Panc1 (cell line): ENCODE results near the gene EIF2S2. TPM values are rescaled to one million over a fixed set of nuclear protein-coding genes. Genes with fewer than 3 reads are reported as not detected.

ENCODE experiments used
- ATAC-seq: fragments of 200-7000 bp; cut with Tn5 transposase; 2 replicates; pipeline ENCODE4 v1.9.1; 2020; ENCODE audit warnings: mild to moderate bottlenecking, moderate library complexity
- BruUV-seq: library from RNA; stranded (reverse); fragments of 400-500 nt; replicated peaks from 2 replicates; lab custom pipeline; 2021; lab: Mats Ljungman, UMichigan
- CTCF ChIA-PET: fragments of 300-600 bp; sonication (Branson Sonifier 250); formaldehyde crosslinking; loops from one replicate; lab custom pipeline; 2022; ENCODE audit warnings: antibody characterized with exemption; lab: Charles Lee
- POLR2A ChIA-PET: fragments of 300-600 bp; sonication (Branson Sonifier 250); formaldehyde crosslinking; loops from one replicate; lab custom pipeline; 2022; ENCODE audit warnings: antibody characterized with exemption; lab: Charles Lee
- DNase-seq: peaks from one replicate; pipeline ENCODE4 v3.0.0-alpha.2; 2010; ENCODE audit warnings: low read depth, low spot score
- H3K27ac ChIP-seq: 2 replicates; pipeline ENCODE4 v1.5.1; 2011; ENCODE audit warnings: mild to moderate bottlenecking, low read length, inconsistent platforms
- H3K27me3 ChIP-seq: fragments of 200-500 bp; sonication (Bioruptor generic); 2 replicates; pipeline ENCODE4 v1.6.0; 2014; ENCODE audit warnings: low read length, inconsistent platforms; ENCODE audit not compliant: control insufficient read depth, insufficient read depth
- H3K36me3 ChIP-seq: fragments of 200-500 bp; sonication (Bioruptor generic); 2 replicates; pipeline ENCODE4 v1.5.1; 2014; ENCODE audit warnings: inconsistent platforms, mild to moderate bottlenecking, low read length, moderate library complexity; ENCODE audit not compliant: control insufficient read depth, insufficient read depth
- H3K4me1 ChIP-seq: 2 replicates; pipeline ENCODE4 v1.5.1; 2011; ENCODE audit warnings: inconsistent platforms, mild to moderate bottlenecking, low read length, moderate library complexity; ENCODE audit not compliant: control insufficient read depth, insufficient read depth
- H3K4me3 ChIP-seq, 2 experiments: 2 replicates each; pipeline ENCODE4 v1.5.1; 2011 to 2012; ENCODE audit warnings: low read depth in 2 of 2, low read length in 2 of 2, mild to moderate bottlenecking in 2 of 2, inconsistent platforms in 1 of 2, moderate library complexity in 1 of 2
- H3K9me3 ChIP-seq: fragments of 200-500 bp; sonication (Bioruptor generic); 2 replicates; pipeline ENCODE4 v1.5.1; 2014; ENCODE audit warnings: low read depth, mild to moderate bottlenecking, inconsistent platforms, low read length, moderate library complexity; ENCODE audit not compliant: control insufficient read depth, insufficient read depth
- CTCF ChIP-seq: fragments of 450-650 bp; IDR thresholded peaks from 2 replicates; pipeline ENCODE4 v1.5.1; 2017; ENCODE audit warnings: mild to moderate bottlenecking
- POLR2AphosphoS5 ChIP-seq: IDR thresholded peaks from 2 replicates; pipeline ENCODE4 v1.6.1; 2012; ENCODE audit warnings: mild to moderate bottlenecking, low read depth, low read length, moderate library complexity
- REST ChIP-seq, 2 experiments: IDR thresholded peaks; 2 replicates each; pipeline ENCODE4 v1.6.1; 2011 to 2012; ENCODE audit warnings: low read depth in 2 of 2, control low read depth in 1 of 2, low read length in 1 of 2, mild to moderate bottlenecking in 1 of 2, moderate library complexity in 1 of 2; ENCODE audit not compliant: insufficient read depth in 1 of 2
- SIN3A ChIP-seq: IDR thresholded peaks from 2 replicates; pipeline ENCODE4 v1.6.1; 2012; ENCODE audit warnings: low read depth, mild to moderate bottlenecking, low read length, moderate library complexity, borderline replicate concordance; ENCODE audit not compliant: insufficient read depth
- TCF7L2 ChIP-seq: IDR thresholded peaks from 2 replicates; pipeline ENCODE4 v1.6.1; 2011; ENCODE audit warnings: mild to moderate bottlenecking, low read depth, low read length, inconsistent platforms
- in situ Hi-C: cut with HindIII; loops from 2 replicates; pipeline ENCODE4 v1.10.0; 2016; ENCODE audit warnings: low sequenced_read_pairs, low pct_unique_long_range_greater_than_20kb
- intact Hi-C: fragments of 100-400 bp; cut with micrococcal nuclease; formaldehyde crosslinking; loops from one replicate; pipeline ENCODE4 v1.10.0; 2022; ENCODE audit not compliant: unreplicated experiment
- total RNA-seq: library from RNA; stranded (reverse); gene quantifications from one replicate; pipeline ENCODE4 v1.2.1, GENCODE V29; 2021; ENCODE audit not compliant: unreplicated experiment

Gene EIF2S2
- total RNA-seq, 1 experiment from 2014 or later: 82.0 TPM

DNA sequence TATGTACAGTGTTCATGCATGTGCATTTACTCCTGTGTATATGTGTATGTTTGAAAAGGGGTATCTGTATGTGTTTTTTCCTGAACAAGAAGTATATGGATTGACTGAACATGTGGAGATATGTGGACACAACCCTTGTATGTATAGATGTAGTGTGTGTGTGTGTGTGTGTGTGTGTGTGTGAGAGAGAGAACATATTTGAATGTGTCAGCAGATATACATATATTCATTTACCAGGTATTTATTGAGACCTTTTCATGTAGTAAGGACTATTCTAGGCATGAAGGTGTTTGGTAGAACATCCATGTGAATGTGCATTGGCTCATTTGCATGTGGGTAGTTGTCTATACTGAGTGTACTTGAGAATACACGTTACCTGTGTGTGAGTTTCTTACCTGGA, 39.3 kb downstream of the EIF2S2 start:
- H3K4me1 ChIP-seq: peaks cover 10% of the 10 kb centered on the region
- ChIA-PET POLR2A (no interaction called here), CTCF (no interaction called here)
- in situ Hi-C loops: no loop called here
- no TSS peak for BruUV-seq
- no peak for ATAC-seq
- intact Hi-C loops: no loop called here
- H3K4me3 ChIP-seq: no peak overlapping the region
- no peak for DNase-seq
- no peaks in the 10 kb centered on the region for H3K27me3 ChIP-seq
- no peaks in the 10 kb centered on the region for H3K36me3 ChIP-seq
- TF ChIP-seq POLR2AphosphoS5: no peak
- TF ChIP-seq TCF7L2: no peak
- no peak for TF ChIP-seq SIN3A
- TF ChIP-seq REST (IDR thresholded peaks at IDR 0.05; ENCODE audit: insufficient read depth in 1 of 2, low read depth in 2 of 2, low read length in 1 of 2): no peak
- no peak for TF ChIP-seq CTCF
- H3K9me3 ChIP-seq: no peaks in the 10 kb centered on the region
- no peak overlapping the region for H3K27ac ChIP-seq

- no peaks in the 10 kb centered on the region for H3K36me3 ChIP-seq
- no peak for TF ChIP-seq POLR2AphosphoS5
- TF ChIP-seq CTCF: no peak
- no peak for TF ChIP-seq TCF7L2
- no peak for TF ChIP-seq REST (IDR thresholded peaks at IDR 0.05; ENCODE audit: insufficient read depth in 1 of 2, low read depth in 2 of 2, low read length in 1 of 2)
- no peak for TF ChIP-seq SIN3A
- no peak overlapping the region for H3K4me3 ChIP-seq
- ChIA-PET CTCF (no interaction called here), POLR2A (no interaction called here)
- BruUV-seq: no TSS peak
- H3K4me1 ChIP-seq: peaks cover 10% of the 10 kb centered on the region
- H3K9me3 ChIP-seq: no peaks in the 10 kb centered on the region
- no peaks in the 10 kb centered on the region for H3K27me3 ChIP-seq
- intact Hi-C loops (no loop called here), in situ Hi-C loops (no loop called here)
- DNase-seq (no peak), ATAC-seq (no peak)
- H3K27ac ChIP-seq: no peak overlapping the region
These were observed 40.0 kb downstream of the EIF2S2 start for GRCh38 chr20:34072076-34072475.
